Activated T-cell treated with anti-CD3 and anti-CD28 coated beads for 4 hours (primary cell): ENCODE measurements around the gene GPR62.
"Not testable (repeated sequence)": the region's sequence is repeated elsewhere in the genome, so short reads cannot be mapped to it uniquely, and the experiment has no call there.

Experiments
- DNase-seq: peaks from one replicate; pipeline ENCODE4 v3.0.0-alpha.2; 2020

GPR62 gene

DNA sequence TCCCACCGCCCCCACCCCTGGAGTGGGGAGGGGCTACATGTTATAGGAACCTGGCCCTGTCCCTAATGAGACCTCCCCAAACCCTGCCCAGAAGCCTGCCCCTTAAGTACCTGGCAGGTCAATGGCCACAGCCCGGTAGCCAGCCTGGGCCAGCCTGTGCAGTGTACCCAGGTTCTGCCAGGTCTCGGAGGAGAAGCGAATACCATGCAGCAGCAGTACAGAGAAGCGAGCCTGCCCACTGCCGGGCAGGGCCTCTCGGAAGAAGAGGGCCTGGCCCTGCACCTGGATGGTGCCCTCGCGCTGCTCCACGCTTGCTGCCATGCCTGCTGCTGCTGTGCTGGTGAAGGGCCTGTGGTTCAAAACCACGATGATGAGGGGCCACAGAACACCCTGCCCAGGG is 16.2 kb downstream of the GPR62 start:
- no peak for DNase-seq

DNA sequence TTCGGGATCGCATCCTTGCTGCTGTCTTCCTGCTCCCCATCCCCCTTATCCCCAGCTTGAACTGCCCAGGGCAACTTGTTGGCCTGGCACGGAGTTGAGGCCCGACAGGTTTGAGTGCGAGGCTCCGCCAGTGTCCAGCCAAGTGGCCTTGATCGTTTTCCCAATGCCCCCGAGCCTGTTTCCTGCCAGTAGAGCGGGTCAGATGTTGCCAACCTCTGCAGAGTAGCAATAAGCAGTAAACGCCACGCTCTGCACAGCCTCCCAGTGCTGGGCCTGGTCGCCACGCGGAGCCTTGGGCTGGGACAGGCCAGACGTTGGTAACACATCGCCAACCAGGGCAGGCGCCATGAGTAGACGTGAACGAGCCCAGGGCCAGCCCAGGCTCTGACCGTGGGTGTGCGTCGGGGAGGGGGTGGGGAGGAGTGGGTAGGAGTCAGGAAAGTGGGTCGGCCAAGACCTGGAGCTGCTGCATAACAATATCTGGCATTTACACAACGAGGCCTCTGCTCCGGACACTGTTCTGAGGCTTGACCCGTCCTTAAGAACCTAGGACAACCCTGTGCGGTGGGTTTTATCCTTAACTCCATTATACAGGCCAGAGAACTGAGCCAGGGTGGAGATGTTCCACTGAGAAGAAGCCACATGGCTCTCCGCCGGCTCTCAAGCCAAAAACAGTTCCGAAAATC is 19.2 kb downstream of the GPR62 start:
- DNase-seq = no peak

DNA sequence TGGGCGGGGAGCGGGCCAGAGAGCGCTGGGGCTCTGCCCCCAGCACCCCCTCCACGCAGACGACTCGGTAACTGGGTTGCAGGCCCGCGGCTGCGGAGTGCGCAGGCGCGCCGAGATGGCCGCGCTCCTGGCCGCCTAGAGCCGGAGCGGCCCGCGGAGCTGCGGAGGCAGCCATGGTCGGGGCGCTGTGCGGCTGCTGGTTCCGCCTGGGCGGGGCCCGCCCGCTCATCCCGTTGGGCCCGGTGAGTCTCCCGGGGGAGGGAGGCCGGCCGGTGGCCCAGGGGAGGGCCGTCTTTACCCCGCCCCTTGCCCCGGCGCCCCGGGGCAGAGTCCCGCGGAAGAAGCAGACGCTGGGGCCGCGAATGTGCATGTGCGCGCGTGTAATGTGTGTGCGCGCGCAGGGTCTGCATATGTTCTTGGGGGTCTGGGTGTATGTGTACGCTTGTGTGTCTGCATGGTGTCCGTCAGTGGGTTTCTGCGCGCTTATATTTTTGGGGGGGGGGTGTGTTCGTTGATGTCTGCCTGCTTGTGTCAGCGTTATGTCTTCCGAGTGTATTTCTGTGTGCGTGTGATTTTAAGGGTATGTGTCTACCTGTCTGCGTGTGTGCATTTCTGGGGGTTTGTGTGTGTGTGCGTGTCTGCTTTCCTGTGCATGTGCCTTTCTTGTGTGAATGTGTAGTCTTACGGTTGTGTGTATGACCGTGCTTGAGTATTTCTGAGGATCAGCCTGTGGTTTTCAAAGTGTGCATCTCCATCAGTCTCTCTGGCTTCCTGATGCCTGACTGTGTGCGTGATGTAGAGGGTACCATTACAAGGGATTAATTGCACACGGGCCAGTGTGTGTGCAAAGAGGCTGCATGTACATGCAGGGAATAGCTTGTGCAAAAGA is 20.0 kb downstream of the GPR62 start, which contains the start of gene ABHD14A:
Gene ABHD14A, plus strand, starts transcription at position 102 of the 889 bp plus-strand sequence. Its CDS starts 72 bp downstream, at position 174.
- DNase-seq = peak; percentile 48

DNA sequence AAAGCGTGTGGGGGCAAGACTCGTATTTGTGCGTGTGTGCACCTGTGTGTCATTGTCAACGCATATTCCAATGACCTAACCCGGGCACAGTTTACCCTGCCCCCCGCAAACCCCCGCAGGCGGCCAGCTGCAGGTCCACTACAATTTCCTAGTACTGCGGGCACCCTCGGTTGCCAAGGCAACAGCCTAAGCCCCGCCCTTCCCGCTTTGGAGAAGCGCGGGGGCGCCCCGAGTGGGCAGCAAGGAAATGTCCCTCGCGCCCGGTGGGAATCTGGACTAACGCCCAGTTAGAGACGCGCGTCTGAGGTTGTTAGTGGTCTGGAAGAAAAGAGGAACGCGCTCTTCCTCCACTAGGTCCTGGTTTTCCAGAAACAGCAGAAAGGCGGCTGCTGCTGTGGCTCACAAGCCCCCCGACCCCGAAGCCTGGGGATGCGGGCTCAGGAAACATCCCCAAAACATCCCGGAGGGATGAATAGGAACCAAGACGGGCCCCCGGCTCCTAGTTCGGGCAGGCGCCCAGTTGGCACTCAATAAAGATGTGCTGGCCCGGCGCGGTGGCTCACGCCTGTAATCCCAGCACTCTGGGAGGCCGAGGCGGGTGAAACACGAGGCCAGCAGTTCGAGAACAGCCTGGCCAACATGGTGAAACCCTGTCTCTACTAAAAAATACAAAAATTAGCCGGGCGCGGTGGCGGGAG is 20.8 kb downstream of the GPR62 start:
- no peak for DNase-seq

DNA sequence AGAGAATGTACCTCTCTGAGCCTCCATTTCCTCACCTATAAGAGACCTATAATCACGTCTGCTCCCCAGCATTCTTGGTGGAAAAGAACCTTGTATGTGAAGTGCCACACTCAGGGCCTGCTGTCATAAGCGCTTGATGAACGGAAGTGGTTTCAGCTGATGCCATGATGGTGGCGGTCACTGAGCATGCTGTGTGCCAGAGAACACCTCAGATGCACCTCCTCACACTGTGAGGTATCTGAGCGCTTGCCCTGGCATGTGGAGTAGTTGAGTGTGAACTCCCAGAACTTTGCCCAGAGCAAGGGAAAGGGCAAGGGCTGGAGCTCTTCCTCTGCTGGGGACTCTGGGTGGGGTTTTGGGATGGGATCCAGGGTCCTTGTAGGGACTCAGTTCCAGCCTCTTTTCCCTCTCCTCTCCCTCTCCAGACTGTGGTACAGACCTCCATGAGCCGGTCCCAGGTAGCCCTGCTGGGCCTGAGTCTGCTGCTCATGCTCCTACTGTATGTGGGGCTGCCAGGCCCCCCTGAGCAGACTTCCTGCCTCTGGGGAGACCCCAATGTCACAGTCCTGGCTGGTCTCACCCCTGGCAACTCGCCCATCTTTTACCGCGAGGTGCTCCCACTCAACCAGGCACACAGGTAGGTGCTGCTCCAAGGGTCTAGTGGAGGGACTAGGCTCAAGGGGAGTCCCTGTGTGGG is 22.4 kb downstream of the GPR62 start:
- DNase-seq = no peak

DNA sequence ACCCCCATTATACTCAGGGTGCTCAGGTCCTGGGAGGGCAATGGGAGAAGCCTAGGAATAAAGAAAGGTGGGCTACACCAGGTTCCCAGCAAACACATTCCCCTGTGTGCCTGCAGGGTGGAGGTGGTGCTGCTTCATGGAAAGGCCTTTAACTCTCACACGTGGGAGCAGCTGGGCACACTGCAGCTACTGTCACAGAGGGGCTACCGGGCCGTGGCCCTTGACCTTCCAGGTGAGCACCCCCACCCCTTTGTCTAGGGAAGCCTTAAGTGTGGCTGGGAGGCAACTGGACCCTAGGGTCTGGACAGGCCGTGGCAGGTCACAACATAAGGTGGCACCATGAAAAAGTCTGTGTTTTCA is 22.9 kb downstream of the GPR62 start:
- DNase-seq = no peak

DNA sequence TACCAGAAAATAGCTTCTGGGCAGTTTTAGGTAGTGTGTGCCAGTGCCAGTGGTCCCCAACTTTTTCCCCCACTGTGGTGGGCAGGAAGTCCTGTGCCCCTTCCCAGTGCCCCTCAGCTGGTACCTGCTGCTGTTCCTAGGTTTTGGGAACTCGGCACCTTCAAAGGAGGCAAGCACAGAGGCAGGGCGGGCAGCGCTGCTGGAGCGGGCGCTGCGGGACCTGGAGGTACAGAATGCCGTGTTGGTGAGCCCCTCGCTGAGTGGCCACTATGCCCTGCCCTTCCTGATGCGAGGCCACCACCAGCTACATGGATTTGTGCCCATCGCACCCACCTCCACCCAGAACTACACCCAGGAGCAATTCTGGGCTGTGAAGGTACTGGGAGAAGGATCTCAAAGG is 25.1 kb downstream of the GPR62 start:
- DNase-seq = no peak

DNA sequence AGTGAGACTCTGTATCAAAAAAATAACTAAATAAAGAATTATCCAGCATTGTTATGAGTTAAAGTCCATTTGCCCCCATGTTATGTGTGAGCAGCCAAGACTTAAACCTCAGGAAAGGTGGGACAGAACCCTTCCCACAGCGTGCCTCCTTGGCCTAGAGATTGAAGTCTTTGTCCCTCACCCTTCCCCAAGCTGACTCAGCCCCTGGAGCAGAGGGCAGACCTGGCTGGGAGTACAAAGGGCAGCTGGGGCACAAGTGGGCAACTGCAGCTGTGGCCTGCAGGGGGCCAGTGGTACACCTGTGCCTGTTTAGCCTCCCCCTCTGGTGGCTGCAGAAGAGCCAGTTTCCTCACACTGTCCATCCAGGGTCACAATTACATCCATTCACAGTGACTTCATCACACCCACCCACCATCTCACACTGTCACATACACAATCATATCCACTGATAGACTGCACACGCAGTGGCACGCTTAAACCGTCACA is 27.2 kb downstream of the GPR62 start:
- DNase-seq = no peak

DNA sequence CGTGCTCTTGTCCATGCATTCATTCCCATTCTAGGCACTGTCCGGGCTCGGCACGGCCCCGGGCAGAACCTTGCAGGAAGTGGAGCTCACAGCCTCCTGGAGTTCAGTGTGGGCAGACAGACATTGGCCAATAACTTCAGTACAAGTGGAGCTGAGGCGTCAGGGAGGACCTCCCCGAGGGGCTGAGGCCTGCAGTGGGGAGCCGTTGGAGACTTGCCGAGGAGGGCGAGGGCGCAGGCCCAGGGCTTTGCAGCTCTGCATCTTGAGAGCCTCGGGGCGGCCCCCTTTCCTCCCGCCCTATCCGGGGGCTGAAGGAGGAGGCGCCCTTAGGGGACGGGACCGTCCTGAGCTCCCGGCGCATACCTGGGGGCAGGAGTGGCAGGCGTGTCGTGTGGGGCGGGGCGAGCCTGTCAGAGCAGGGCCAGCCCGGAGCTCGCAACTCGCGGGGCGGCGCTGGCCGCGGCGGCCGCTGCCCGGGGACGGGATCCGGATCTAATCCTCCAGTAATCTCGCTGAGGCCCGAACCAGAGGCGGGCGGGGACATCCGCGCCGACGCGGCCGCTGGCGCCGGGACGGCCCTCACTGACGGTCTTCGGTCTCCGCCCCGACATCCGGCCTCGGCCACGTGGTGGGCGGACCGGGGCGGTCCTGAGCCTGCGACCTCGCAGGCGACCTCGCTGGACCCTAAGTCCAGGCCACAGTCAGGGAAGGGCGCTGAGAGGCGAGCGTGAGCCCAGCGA is 27.8 kb downstream of the GPR62 start, which contains the start of gene ACY1:
Gene ACY1, plus strand, starts transcription at position 698 of the 740 bp plus-strand sequence. CDS start 530 bp downstream, outside the sequence.
- DNase-seq = peak; percentile 56

DNA sequence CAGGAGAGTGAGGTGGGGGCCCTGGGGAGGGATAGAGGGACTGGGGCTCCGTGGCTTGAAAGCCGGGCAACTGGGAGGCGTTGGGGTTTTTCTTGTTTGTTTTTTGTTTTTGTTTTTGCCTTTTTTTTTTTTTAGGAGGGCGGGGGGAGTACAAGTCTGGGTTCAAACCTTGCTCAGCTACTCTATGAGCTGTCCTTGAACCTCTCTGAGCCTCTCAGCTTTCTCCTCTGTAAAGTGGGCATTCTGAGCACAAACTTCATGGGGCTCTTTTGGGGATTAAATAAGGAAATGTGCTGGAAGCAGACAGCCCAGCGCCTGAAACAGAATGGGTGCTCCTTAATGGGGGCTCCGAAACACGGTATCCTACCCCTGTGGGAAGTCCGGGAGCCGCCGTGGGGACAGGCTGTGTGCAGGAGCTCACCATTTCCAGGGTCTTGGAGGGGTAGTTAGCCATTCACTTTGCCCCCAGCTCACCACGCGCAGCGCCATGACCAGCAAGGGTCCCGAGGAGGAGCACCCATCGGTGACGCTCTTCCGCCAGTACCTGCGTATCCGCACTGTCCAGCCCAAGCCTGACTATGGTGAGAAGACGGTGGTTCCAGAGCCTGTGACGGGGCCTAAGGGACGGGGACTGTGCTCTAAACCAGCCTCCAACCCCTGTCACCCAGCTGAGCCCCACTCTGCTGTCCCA is 28.5 kb downstream of the GPR62 start:
- no peak for DNase-seq

DNA sequence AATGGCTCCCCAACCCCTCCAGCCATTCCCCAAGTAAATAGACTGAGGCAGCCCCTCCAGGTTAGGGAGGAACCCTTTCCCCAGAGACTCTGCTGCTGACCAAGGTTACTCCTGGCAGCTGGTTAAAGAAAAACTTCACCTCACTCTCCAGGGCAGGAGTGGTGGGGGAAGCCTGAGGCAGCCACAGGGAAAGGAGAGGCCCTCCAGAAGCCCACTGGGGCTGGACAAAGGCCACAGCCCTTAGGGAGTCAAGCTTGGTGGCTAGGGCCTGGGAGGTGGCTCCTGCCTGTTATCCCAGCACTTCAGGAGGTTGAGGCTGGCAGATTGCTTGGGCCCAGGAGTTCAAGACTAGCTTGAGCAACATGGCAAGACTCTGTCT is 29.1 kb downstream of the GPR62 start:
- DNase-seq = no peak

DNA sequence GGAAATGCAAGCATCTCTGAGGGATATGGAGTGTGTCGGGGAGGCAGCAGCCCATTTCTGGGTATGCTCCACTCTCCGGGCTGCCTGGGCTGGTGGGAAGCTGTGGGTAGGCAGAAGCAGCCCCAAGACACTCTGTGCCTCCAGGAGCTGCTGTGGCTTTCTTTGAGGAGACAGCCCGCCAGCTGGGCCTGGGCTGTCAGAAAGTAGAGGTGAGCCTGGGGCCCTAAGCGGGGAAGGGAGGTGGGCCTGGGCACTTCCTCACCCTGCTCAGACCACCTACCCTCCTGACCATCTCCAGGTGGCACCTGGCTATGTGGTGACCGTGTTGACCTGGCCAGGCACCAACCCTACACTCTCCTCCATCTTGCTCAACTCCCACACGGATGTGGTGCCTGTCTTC is 29.9 kb downstream of the GPR62 start:
- no peak for DNase-seq

DNA sequence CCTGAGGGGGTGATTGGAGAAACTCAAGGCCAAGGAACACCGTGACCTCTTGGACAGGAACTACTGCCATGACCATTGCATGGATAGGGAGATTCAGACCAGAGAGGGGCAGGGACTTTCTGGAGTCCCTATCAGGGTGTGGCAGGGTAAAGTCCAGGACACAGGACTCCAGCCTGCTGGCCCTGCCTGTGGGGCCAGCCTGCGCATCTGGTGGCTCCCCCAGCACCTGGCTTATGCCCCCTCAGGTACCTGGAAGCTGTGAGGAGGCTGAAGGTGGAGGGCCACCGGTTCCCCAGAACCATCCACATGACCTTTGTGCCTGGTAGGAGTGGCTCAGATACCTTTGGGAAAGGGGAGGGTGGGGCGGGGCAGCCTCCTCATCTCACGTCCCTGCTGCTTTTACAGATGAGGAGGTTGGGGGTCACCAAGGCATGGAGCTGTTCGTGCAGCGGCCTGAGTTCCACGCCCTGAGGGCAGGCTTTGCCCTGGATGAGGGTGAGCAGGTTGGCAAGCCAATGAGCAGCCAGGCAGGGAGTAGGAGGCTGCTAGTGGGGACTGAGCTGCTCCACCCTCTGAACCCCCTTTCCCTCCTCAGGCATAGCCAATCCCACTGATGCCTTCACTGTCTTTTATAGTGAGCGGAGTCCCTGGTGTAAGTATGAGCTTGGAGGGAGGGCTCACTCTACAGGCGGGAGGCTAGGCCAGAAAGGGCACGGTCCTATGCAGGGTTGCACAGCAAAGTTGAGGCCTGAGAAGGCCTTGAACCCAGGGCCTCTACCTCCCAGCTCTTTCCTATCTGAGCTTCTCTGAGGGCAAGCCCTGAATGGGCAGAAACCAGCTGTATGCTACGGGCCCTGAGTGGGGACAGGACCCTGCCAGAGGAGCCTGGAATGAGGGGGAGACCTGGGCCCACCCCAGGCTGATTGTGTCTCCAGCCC is 31.1 kb downstream of the GPR62 start:
- DNase-seq = no peak

DNA sequence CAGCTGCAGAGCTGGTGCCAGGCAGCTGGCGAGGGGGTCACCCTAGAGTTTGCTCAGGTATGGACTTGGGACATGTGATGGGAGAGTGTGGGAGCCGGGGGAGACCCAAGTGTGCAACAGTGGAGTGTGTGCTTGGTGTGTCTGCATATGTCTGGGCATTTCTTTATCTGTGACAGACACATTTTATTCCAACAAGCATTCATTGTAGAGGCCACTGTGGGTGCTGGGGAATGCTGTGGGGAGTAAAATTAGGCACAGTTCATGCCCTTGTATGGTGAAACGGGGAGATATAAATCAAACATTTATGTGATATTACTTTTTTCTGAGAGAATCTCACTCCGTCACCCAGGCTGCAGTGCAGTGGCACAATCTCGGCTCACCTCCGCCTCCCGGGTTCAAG is 32.4 kb downstream of the GPR62 start:
- DNase-seq = no peak

DNA sequence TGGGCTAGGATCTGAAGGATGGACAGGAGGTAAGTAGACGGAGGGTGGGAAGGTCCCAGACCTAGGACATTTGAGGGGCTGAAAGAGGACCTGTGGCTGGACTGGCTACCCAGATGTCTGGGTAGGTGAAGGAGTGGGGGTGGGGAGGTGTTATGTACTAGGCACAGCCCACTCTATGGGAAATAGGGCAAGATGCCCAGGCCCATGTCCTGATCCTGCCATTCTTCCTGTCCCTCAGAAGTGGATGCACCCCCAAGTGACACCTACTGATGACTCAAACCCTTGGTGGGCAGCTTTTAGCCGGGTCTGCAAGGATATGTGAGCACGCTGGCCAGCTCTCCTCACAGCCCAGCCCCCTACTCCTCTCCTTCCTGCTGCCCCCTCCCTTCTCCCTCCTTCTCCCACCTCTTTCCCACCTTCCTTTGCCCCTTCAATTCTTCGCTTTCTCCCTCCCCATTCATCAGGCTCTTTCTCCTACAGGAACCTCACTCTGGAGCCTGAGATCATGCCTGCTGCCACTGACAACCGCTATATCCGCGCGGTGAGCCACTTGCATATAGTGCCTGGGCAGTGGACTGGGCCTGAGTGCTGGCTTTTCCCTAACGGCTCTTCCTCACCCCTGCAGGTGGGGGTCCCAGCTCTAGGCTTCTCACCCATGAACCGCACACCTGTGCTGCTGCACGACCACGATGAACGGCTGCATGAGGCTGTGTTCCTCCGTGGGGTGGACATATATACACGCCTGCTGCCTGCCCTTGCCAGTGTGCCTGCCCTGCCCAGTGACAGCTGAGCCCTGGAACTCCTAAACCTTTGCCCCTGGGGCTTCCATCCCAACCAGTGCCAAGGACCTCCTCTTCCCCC is 33.3 kb downstream of the GPR62 start:
- DNase-seq = no peak

DNA sequence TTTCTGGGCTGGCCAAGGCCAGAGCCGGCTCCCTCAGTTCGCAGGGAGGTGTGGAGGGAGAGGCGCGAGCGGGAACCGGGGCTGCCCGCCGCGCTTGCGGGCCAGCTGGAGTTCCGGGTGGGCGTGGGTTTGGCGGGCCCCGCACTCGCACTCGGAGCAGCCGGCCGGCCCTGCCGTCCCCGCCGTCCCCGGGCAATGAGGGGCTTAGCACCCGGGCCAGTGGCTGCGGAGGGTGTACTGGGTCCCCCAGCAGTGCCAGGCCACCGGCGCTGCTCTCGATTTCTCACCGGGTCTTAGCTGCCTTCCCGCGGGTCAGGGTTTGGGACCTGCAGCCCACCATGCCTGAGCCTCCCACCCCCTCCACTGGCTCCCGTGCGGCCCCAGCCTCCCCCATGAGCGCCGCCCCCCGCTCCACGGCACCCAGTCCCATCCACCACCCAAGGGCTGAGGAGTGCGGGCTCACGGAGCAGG is 35.4 kb downstream of the GPR62 start:
- not testable (repeated sequence) for DNase-seq

DNA sequence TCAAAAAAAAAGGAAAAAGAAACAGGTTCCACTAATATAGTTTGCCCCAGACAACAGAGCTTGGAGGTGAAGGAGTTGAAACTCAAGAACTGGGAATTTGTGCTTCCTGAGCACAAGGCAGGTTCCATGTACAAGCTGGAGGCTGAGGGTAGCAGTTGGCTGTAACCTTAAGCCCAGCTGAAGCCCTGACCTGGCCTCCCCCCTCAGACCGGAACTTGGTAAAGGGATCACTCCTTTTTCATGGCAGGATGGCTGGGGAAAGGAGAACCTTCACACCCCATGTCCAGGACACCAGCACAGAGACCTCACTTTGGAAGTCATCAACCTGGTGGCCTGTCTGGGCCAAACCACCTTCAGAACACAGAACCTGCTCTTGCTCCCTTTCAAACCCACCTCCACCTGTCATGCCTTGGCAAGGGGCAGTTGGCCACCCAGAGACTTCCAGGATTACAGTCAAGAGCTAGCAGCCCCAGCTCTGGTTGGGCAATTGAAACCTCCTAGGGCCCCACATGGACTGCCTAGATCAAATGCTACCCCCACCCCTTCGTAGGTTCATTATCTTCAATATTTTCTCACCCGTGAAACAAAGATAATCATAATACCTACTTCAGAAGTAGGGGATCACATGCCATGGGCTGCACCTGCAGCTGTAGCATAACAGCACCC is 37.0 kb downstream of the GPR62 start:
- no peak for DNase-seq

DNA sequence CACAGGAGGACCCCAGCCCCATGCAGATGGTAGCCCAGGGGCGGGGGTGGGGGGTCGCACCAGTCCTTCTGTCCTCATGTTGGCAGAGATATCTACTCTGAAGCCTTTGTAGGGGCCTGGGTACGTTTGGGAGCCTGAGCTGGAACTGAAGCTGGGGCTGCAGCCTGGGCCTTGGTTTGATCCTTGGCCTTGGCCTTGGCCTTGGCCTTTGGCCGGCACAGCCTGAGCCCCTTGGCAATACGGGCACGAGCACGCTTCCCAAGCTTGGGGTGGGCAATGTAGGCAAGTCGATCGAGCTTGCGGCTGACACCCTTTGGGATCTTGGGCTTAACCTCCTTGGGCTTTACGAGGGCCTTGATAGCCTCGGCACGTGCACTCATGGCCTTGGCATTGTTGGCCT is 38.5 kb downstream of the GPR62 start:
- not testable (repeated sequence) for DNase-seq
